ENCODE results near the gene FAM13A.

GRCh38 chr4:88933414-88934160, 123.4 kb downstream of the FAM13A start:
- TF ChIP-seq CTCF (IDR thresholded peaks at IDR 0.05) (no peak), POLR2A (IDR thresholded peaks at IDR 0.05) (no peak)
